Vagina (tissue), 2 donors: ENCODE data around the gene BUD31.

ENCODE experiments used
- POLR2A ChIP-seq, 2 donors: fragments of 450-650 bp; IDR thresholded peaks; one replicate each; pipeline ENCODE4 v1.6.1; 2017; ENCODE audit warnings: antibody characterized with exemption in 2 of 2, mild to moderate bottlenecking in 2 of 2, moderate library complexity in 2 of 2
- POLR2AphosphoS5 ChIP-seq, 2 donors: sonication (generic); formaldehyde crosslinking; IDR thresholded peaks; one replicate each; pipeline ENCODE4 v1.9.0; 2017; ENCODE audit warnings: antibody characterized with exemption in 2 of 2, mild to moderate bottlenecking in 2 of 2, low read depth in 1 of 2; ENCODE audit not compliant: insufficient read depth in 1 of 2
- TF ChIP-seq, protein P1 (sequence below), 3 experiments: fragments of 450-650 bp in 2 of 3; fragments of 200-600 bp in 1 of 3; sonication (generic) in 1 of 3; IDR thresholded peaks; one replicate each; pipeline ENCODE4 v1.5.1; 2017 to 2019; ENCODE audit warnings: antibody characterized with exemption in 3 of 3, mild to moderate bottlenecking in 2 of 3, moderate library complexity in 2 of 3

DNA sequence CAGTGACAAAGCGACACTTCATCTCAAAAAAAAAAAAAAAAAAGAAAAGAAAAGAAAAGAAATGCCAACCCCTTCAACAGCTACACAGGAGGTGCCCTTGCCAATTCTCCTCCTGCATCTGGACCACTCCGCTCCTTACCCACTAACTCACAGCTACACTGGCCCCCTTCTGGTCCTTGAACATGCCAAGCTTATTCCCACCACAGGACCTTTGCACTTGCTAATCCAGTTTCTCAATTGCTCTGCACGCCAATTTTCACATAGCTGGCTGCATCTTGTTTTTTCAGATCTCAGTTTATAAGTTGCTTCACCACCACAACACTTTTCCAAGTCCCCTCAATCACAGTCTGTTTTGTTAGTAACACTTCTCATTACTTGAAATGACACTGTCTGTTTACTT is 5.9 kb upstream of the BUD31 start:
- TF ChIP-seq, protein P1, sequence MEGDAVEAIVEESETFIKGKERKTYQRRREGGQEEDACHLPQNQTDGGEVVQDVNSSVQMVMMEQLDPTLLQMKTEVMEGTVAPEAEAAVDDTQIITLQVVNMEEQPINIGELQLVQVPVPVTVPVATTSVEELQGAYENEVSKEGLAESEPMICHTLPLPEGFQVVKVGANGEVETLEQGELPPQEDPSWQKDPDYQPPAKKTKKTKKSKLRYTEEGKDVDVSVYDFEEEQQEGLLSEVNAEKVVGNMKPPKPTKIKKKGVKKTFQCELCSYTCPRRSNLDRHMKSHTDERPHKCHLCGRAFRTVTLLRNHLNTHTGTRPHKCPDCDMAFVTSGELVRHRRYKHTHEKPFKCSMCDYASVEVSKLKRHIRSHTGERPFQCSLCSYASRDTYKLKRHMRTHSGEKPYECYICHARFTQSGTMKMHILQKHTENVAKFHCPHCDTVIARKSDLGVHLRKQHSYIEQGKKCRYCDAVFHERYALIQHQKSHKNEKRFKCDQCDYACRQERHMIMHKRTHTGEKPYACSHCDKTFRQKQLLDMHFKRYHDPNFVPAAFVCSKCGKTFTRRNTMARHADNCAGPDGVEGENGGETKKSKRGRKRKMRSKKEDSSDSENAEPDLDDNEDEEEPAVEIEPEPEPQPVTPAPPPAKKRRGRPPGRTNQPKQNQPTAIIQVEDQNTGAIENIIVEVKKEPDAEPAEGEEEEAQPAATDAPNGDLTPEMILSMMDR (IDR thresholded peaks at IDR 0.05) = no peak
- TF ChIP-seq POLR2A (IDR thresholded peaks at IDR 0.05) (no peak), POLR2AphosphoS5 (IDR thresholded peaks at IDR 0.05; ENCODE audit: insufficient read depth in 1 of 2, low read depth in 1 of 2) (no peak)
